ENCODE results near the gene CATSPERD. TPM values are rescaled to one million over a fixed set of nuclear protein-coding genes. Genes with fewer than 3 reads are reported as not detected.

CATSPERD gene
- total and polyA plus RNA-seq, 12 donors: not detected

- WGBS, 4 donors: 90 to 93% (median 92%) methylated on average over 3 of the region's 3 CpGs
- H3K27ac ChIP-seq: no peak overlapping the region
- intact Hi-C loops (cut with DNase I): no loop called here
- H3K4me3 ChIP-seq: no peak overlapping the region
- no peak for DNase-seq
- H3K4me1 ChIP-seq (replicated peaks in 1 of 2): no peaks in the 10 kb centered on the region
- H3K27me3 ChIP-seq: no peaks in the 10 kb centered on the region
- no peaks in the 10 kb centered on the region for H3K36me3 ChIP-seq (replicated peaks in 1 of 2)
- TF ChIP-seq POLR2A (IDR thresholded peaks at IDR 0.05) (no peak), CTCF (IDR thresholded peaks at IDR 0.05) (no peak)
- H3K9me3 ChIP-seq (replicated peaks in 1 of 3): no peaks in the 10 kb centered on the region
These were observed 44.8 kb downstream of the CATSPERD start for GRCh38 chr19:5765220-5765619.

GRCh38 chr19:5767949-5768348, 47.5 kb downstream of the CATSPERD start:
- Histone ChIP-seq H3K27me3 (no peaks in the 10 kb centered on the region), H3K4me3 (no peak overlapping the region), H3K27ac (no peak overlapping the region), H3K4me1 (replicated peaks in 1 of 2) (no peaks in the 10 kb centered on the region), H3K9me3 (replicated peaks in 1 of 3) (no peaks in the 10 kb centered on the region), H3K36me3 (replicated peaks in 1 of 2) (no peaks in the 10 kb centered on the region)
- intact Hi-C loops (cut with DNase I): no loop called here
- no peak for DNase-seq
- 90 to 94% (median 91%) methylated on average over 9 to 10 of the region's 10 CpGs for WGBS, 4 donors
- TF ChIP-seq CTCF (IDR thresholded peaks at IDR 0.05) (no peak), POLR2A (IDR thresholded peaks at IDR 0.05) (no peak)

GRCh38 chr19:5772416-5772815, 52.0 kb downstream of the CATSPERD start:
- WGBS, 4 donors: 82 to 88% (median 83%) methylated on average over 16 to 19 of the region's 19 CpGs
- Histone ChIP-seq H3K27me3 (no peaks in the 10 kb centered on the region), H3K4me1 (replicated peaks in 1 of 2) (no peaks in the 10 kb centered on the region), H3K9me3 (replicated peaks in 1 of 3) (no peaks in the 10 kb centered on the region), H3K4me3 (no peak overlapping the region), H3K36me3 (replicated peaks in 1 of 2) (no peaks in the 10 kb centered on the region), H3K27ac (no peak overlapping the region)
- intact Hi-C loops (cut with DNase I): no loop called here
- no peak for DNase-seq
- TF ChIP-seq CTCF (IDR thresholded peaks at IDR 0.05) (no peak), POLR2A (IDR thresholded peaks at IDR 0.05) (no peak)

- DNase-seq: no peak
- no peaks in the 10 kb centered on the region for H3K27me3 ChIP-seq
- intact Hi-C loops (cut with DNase I): no loop called here
- H3K36me3 ChIP-seq (replicated peaks in 1 of 2): no peaks in the 10 kb centered on the region
- H3K4me1 ChIP-seq (replicated peaks in 1 of 2): no peaks in the 10 kb centered on the region
- H3K27ac ChIP-seq: no peak overlapping the region
- no peak for TF ChIP-seq POLR2A (IDR thresholded peaks at IDR 0.05)
- TF ChIP-seq CTCF (IDR thresholded peaks at IDR 0.05): no peak
- H3K9me3 ChIP-seq (replicated peaks in 1 of 3): no peaks in the 10 kb centered on the region
- WGBS, 4 donors: 70 to 80% (median 76%) methylated on average over 5 of the region's 5 CpGs
- no peak overlapping the region for H3K4me3 ChIP-seq
These were observed 52.8 kb downstream of the CATSPERD start for GRCh38 chr19:5773276-5773675.
